GM21447 (cell line): ENCODE data around the gene NLGN1.
"Not testable (repeated sequence)": the region's sequence is repeated elsewhere in the genome, so short reads cannot be mapped to it uniquely, and the experiment has no call there.

Source experiments
- ATAC-seq: cut with Tn5 transposase; IDR thresholded peaks from one replicate; pipeline ENCODE4 v1.9.1; 2021; ENCODE audit not compliant: unreplicated experiment

Gene NLGN1

DNA sequence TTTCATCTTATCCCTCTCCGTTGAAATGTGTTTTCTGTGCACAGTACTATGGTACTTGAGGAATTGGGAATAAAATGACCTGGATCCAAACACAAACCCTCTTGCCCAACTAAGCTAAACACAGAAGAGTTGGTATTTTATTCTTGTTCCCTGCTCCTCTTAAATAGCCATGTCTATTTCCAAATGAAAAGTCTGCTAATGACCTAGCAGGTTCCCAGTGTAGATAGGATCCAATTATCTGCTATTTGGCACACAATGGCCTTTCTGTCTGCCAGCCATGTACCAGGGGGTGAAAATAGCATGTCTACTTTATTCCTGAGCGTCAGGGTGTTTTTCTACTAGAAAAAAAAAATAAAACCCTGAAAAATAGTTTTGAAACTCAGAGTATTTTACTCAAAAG lies 804.6 kb downstream of the NLGN1 start:
- ATAC-seq: no peak

DNA sequence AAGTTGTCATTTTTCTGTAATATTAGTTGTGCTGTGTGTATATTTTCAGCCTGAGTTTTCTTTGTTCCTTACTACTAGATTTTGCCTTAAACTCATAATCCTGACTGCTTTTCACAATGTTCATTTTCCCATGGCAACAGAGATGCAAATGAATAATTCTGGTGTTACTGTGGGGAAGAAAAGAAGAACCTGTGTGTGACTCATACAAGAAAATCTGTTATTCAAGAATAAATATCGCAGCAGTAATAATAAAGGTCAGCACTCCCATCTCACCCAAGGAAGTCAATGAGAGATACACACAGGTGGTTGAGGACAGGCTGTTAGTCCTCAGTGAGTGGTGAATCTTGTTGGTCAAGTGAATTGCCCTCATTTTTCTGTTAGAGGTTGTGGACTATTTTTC lies 805.0 kb downstream of the NLGN1 start:
- no peak for ATAC-seq

- ATAC-seq: no peak
These were observed 807.2 kb downstream of the NLGN1 start for GRCh38 chr3:174204765-174205164.

DNA sequence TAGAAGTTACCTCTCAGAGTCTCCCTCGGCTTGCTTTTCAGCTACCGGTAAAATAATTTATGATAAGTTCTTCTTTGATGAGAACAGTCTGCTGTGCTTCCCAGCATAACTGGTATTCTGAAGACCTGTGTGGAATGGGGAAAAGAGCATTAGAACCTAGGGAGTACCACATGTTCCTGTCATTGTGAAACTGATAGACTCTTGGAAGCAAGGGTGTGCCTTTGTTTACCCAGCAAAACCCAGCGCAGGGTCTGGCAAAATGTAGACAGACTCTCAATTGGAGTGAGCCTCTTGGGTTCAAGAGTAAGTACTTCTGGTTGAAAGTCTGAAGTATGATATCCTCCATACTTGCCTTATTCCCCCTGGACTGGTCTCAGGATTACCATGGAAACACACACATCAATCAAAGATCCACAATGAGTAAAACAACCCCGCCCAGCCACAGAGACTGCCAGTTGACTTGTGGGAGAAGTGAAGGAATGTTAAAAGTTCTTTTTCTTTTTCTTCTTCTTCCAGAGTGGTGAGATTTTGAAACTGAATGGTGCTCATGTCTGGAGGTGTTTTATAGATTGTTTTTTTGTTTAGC lies 809.2 kb downstream of the NLGN1 start:
- ATAC-seq: no peak

GRCh38 chr3:174208161-174208560 lies 810.6 kb downstream of the NLGN1 start:
- no peak for ATAC-seq

DNA sequence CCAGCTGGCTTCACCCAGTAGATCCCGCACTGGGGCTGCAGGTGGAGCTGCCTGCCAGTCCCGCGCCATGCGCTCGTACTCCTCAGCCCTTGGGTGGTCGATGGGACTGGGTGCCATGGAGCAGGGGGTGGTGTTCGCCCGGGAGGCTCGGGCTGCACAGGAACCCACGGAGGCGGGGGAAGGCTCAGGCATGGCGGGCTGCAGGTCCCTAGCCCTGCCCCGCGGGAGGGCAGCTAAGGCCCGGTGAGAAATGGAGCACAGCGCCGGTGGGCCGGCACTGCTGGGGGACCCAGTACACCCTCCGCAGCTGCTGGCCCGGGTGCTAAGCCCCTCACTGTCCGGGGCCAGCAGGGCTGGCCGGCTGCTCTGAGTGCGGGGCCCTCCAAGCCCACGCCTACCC lies 814.4 kb downstream of the NLGN1 start:
- ATAC-seq: not testable (repeated sequence)

DNA sequence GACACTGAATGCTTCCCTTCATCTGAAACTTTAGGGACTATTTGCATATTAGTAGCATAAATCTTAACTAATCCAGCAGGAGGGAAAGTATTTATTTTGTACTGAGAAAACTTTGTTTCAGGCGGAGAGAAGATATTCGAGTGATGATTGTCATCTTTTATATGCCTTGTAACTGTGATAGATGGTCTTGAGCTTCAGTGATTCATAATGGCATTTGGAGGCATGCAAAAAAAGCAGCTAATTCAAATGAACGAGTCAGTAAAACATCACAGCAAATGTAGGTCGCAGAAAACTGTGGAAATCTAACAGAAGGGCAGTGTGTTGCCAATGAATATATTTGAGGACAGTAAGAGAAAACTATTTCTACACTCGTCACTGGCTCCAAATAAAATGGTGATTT lies 817.9 kb downstream of the NLGN1 start:
- no peak for ATAC-seq

DNA sequence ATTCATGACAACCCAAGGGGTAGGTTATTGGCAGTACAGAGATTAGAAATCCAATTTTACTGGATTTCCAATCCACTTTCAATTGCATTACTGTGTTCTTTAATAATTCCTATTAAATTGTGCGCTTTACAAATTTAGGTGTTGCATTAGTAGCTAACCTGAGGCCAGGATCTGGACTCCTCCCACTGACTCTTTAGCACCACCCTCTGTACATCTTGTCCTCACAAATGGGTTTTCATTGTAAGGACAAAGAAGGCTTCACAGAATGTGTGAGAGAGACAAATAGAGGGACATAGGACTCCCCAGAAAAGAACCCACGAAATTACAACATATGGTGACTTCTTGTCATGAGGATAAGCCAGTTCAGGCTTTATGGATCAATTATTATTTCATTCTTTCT lies 818.5 kb downstream of the NLGN1 start:
- no peak for ATAC-seq

- ATAC-seq: no peak
These were observed 819.6 kb downstream of the NLGN1 start for GRCh38 chr3:174216946-174217718.

DNA sequence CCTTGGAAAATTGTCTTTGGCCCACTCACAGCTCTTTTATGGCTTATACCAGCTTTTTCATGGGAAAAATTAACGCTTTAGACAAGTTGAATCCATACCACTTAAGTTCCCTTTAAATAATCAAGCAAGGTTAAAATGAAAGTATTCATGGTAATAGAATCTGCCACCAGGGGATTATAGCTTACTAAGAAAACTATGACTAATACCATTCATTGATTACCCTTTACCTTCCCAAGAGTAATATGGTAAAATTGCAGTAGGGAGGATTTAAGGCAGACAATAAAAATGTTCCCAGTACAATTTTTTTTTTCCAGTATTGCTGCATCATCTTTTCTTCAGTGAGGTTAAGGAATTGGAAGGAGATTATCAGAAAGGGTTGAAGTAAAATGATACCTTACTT lies 820.5 kb downstream of the NLGN1 start:
- ATAC-seq: no peak

GRCh38 chr3:174219738-174220137 lies 822.2 kb downstream of the NLGN1 start:
- ATAC-seq: no peak

GRCh38 chr3:174220775-174221554 lies 823.4 kb downstream of the NLGN1 start:
- no peak for ATAC-seq

- no peak for ATAC-seq
These were observed 825.5 kb downstream of the NLGN1 start for GRCh38 chr3:174223042-174223441.

DNA sequence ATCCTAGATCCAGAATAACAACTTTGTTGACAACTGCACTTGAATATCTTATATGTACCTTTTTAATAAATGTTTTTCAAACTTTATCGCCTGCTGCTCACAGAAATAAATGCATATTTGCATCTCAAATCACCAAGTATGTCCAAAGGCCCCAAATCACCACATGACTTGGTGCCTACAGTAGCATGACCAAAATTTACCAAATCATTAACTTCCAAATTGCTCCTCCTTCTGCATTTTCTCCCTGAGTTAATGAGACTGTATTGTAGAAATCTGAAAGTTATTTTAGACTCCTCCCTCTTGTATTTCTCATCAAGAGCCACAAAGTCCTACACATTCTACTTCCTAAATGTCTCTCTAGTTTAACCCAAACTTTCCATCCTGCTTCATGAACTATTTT lies 826.1 kb downstream of the NLGN1 start:
- ATAC-seq: no peak

- no peak for ATAC-seq
These were observed 832.4 kb downstream of the NLGN1 start for GRCh38 chr3:174229916-174230315.

DNA sequence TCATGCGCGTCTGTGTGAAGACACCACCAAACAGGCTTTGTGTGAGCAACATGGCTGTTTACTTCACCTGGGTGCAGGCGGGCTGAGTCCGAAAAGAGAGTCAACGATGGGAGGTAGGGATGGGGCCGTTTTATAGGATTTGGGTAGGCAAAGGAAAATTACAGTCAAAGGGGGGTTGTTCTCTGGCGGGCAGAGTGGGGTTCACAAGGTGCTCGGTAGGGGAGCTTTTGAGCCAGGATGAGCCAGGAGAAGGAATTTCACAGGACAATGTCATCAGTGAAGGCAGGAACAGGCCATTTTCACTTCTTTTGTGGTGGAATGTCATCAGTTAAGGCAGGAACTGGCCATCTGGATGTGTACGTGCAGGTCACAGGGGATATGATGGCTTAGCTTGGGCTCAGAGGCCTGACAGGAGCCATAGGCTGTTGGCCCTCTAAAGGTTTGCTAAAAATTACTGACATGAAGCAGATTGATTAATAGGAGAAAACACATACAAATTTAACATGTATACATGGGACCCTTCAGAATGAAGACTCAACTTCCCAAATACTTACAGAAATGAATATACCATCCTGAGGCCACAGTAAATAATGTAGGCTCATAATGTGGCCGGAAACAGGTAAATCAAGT lies 834.6 kb downstream of the NLGN1 start:
- not testable (repeated sequence) for ATAC-seq

- no peak for ATAC-seq
These were observed 835.3 kb downstream of the NLGN1 start for GRCh38 chr3:174232658-174233429.

- ATAC-seq: no peak
These were observed 836.0 kb downstream of the NLGN1 start for GRCh38 chr3:174233511-174233910.

DNA sequence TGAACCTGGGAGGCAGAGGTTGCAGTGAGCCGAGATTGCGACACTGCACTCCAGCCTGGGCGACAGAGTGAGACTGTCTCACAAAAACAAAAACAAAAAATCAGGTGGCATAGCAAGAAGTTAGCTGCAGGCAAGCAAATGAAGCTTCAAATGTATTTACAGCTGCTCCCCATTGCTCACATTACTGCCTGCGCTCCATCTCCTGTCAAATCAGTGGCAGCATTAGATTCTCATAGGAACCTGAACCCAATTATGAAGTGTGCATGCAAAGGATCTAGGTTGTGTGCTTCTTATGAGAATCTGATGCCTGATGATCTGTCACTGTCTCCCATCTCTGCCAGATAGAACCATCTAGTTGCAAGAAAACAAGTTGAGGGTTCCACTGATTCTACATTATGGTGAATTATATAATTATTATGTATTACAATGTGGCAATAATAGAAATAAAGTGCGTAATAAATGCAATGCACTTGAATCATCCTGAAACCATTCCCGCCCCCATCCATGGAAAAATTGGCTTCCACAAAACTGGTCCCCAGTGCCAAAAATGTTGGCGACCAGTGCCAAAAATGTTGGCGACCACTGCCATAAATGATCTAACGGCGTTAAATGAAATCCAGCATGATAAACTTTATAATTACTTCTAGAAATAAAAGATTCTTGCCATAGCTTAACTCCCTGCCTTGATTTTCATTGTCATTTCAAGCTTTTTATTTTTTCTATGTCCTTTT lies 844.9 kb downstream of the NLGN1 start:
- ATAC-seq: no peak

DNA sequence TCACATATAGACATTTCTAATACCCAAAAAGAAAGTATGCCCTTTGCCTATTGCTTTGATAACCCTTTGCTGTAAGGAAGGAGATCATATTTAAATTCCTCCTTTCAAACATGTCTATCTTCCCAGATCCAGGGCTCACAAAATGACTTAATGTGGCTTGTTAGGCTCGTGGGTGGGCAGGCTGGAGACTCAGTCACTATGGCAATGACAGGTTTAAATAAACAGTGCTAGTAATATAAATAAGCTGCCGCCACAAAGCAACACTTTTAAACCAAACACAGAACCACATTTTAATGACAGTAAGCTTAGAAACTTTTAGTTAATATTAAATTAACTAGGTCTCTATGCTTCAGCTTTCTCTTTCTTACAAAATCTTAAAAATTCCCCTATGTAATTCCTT lies 845.6 kb downstream of the NLGN1 start:
- ATAC-seq: no peak
